HG02642 (cell line): Measurements from ENCODE around the gene ORC4.
A peak's percentile ranks its signal among the peaks of the same experiment; 100 is the strongest.
"Not testable (repeated sequence)": the region's sequence is repeated elsewhere in the genome, so short reads cannot be mapped to it uniquely, and the experiment has no call there.

Source experiments
- ATAC-seq: cut with Tn5 transposase; IDR thresholded peaks from one replicate; pipeline ENCODE4 v1.9.1; 2021; ENCODE audit warnings: mild to moderate bottlenecking; ENCODE audit not compliant: unreplicated experiment, poor library complexity

ORC4 gene

GRCh38 chr2:148021059-148021861 lies 723 bp upstream of the ORC4 start, which contains the start of gene MBD5:
Gene MBD5, plus strand, starts transcription at chr2:148021091.
- peak; percentile 48 for ATAC-seq

- no peak for ATAC-seq
These were observed 5.9 kb downstream of the ORC4 start for GRCh38 chr2:148014616-148015015.

DNA sequence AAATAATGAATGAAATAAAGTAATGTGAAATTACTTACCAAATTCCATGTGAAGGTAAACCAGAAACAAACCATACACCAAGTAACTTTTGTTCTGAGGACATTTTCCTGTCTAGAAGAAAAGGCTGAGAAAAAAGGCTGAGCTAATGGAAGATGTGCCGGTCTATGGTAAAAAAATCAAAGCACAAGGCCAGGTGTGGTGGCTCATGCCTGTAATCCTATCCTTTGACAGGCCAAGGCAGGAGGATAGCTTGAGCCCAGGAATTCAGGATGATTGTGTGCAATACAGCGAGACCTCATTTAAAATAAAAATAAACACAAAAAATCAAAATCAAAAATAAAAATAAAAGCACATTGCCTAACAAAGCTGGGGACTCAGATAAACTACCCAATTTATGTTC lies 6.7 kb downstream of the ORC4 start:
- ATAC-seq: no peak

- ATAC-seq: not testable (repeated sequence)
These were observed 12.1 kb downstream of the ORC4 start for GRCh38 chr2:148008411-148008810.

DNA sequence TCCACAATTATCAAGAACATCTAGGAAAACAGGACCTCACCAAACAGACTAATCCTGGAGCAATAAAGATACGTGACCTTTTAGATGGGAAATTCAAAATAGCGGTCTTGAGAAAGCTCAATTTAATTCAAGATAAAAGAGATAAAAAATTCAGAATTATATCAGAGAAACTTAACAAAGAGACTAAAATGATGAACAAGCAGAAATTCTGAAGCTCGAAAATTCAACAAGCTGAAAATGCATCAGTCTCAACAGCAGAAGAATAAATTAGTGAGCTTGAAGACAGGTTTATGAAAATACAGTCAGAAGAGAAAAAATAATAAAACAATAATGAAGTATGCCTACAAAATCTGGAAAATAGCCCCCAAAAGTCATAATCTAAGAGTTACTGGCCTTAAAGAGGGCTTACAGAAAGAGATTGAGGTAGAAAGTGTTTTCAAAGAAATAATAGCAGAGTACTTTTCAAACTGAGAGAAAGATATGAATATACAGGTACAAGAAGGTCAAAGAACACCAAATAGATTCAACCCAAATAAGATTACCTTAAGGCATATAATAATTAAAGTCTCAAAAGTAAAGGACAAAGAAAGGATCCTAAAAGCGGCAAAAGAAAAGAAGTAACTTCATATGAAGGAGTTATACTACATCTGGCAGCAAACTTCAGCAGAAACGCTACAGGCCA lies 13.2 kb downstream of the ORC4 start:
- ATAC-seq: no peak

GRCh38 chr2:148006249-148007007 lies 14.1 kb downstream of the ORC4 start:
- no peak for ATAC-seq

DNA sequence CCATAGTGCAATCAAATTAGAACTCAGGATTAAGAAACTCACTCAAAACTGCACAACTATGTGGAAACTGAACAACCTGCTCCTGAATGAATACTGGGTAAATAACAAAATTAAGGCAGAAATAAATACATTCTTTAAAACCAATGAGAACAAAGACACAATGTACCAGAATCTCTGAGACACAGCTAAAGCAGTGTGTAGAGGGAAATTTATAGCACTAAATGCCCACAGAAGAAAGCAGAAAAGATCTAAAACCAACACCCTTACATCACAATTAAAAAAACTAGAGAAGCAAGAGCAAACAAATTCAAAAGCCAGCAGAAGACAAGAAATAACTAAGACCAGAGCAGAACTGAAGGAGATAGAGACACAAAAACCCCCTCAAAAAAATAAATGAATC lies 18.1 kb downstream of the ORC4 start:
- ATAC-seq: not testable (repeated sequence)

DNA sequence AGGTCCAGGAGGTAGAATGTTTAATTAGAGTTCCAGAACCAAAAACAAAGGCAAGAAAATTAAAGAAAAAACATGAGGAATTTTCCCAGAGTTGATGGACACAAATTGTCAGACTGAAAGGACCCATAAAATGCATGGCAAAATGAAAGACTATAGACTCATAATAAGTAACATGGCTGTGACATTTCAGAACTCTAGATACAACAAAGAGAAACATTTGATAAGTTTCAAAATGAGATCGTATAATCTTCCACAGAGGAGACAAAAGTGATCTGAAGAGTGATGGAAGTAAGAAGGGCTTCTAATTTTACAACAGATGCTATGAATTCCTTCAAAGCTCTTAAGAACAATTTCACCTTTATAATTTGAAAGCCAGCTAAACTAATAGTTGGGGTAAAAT lies 20.4 kb downstream of the ORC4 start:
- no peak for ATAC-seq

- no peak for ATAC-seq
These were observed 21.4 kb downstream of the ORC4 start for GRCh38 chr2:147999126-147999525.

GRCh38 chr2:147998203-147998602 lies 22.3 kb downstream of the ORC4 start:
- ATAC-seq: no peak

GRCh38 chr2:147996828-147997227 lies 23.7 kb downstream of the ORC4 start:
- ATAC-seq: no peak

- not testable (repeated sequence) for ATAC-seq
These were observed 25.6 kb downstream of the ORC4 start for GRCh38 chr2:147994965-147995364.

GRCh38 chr2:147989809-147990403 lies 30.6 kb downstream of the ORC4 start:
- peak; percentile 62 for ATAC-seq

DNA sequence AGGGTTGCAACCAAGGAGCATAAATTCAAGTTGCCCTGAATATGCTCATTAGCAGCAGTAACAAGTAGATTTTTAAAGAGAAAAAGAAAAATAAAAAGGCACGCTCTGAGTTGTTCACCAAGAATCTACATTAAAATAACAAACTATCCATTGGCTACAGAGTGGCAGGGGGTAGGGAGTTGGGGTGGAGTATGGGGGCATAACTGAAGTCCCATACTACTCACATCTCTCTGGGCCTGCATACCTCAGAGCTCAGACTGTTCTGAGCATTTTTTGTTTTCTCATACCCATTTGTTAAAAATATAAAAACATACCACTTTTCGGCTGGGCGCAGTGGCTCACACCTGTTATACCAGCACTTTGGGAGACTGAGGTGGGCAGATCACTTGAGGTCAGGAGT lies 31.4 kb downstream of the ORC4 start:
- ATAC-seq: no peak

- no peak for ATAC-seq
These were observed 39.5 kb downstream of the ORC4 start for GRCh38 chr2:147980940-147981528.

- no peak for ATAC-seq
These were observed 42.9 kb downstream of the ORC4 start for GRCh38 chr2:147977679-147978078.

DNA sequence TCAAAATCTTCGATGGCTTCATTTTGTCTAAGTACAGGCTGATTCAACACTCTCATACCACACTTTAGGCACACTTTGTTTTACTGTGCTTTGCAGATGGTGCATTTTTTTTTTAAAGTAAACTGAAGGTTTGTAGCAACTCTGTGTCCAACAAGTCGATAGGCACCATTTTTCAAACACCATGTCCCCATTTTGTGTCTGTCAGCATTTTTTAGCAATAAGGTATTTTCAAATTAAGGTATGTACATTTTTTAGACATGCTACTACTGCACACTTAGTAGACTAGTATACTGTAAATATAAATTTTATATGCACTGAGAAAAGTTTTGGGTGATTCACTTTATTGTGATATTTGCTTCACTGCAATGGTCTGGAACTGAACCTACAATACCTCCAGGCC lies 44.4 kb downstream of the ORC4 start:
- no peak for ATAC-seq

DNA sequence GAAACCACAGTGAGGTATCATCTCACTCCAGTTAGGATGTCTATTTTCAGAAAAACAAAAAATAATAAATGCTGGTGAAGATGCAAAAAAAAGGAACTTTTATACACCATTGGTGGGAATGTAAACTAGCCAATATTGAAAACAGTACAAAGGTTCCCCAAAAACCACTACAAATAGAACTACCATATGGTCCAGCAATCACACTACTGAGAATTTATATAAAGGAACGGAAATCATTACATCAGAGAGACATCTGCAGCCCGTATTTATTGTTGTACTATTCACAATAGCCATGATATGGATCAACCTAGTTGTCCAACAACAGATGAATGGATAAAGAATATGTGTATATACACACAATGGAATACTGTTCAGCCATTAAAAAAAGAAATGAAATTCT lies 52.0 kb downstream of the ORC4 start:
- no peak for ATAC-seq

DNA sequence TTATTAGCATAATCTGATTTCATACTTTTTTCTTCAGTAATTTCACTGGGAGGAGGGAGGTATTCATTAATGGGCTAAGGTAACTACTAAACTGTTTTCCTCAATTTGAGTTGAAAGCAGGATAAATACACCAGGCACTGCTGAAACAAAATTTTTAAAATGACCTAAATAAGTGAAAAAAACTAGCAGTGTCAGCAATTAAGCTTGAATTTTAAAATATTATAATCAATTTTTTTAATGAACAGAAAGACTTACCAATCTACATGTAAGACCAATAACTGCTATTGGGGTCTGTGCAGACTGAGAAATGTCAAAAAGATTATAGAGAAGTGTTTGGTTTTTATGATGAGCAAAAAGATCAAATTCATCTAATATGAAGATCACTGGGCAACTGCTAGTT lies 68.4 kb downstream of the ORC4 start:
- ATAC-seq: no peak

GRCh38 chr2:147945660-147946059 lies 74.9 kb downstream of the ORC4 start:
- ATAC-seq: no peak
